ENCODE measurements around the gene REXO4. TPM values are rescaled to one million over a fixed set of nuclear protein-coding genes. Genes with fewer than 3 reads are reported as not detected.

REXO4 gene
- total and polyA plus RNA-seq, 2 of the 13 experiments (the other 11 are each of a cell fraction or from before 2014, with no cell fraction given): 18.5 to 30.4 TPM

- TF ChIP-seq, protein P1, sequence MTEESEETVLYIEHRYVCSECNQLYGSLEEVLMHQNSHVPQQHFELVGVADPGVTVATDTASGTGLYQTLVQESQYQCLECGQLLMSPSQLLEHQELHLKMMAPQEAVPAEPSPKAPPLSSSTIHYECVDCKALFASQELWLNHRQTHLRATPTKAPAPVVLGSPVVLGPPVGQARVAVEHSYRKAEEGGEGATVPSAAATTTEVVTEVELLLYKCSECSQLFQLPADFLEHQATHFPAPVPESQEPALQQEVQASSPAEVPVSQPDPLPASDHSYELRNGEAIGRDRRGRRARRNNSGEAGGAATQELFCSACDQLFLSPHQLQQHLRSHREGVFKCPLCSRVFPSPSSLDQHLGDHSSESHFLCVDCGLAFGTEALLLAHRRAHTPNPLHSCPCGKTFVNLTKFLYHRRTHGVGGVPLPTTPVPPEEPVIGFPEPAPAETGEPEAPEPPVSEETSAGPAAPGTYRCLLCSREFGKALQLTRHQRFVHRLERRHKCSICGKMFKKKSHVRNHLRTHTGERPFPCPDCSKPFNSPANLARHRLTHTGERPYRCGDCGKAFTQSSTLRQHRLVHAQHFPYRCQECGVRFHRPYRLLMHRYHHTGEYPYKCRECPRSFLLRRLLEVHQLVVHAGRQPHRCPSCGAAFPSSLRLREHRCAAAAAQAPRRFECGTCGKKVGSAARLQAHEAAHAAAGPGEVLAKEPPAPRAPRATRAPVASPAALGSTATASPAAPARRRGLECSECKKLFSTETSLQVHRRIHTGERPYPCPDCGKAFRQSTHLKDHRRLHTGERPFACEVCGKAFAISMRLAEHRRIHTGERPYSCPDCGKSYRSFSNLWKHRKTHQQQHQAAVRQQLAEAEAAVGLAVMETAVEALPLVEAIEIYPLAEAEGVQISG (CRISPR knock-in tag; IDR thresholded peaks at IDR 0.05): peak; percentile 98
- TF ChIP-seq, protein P2, sequence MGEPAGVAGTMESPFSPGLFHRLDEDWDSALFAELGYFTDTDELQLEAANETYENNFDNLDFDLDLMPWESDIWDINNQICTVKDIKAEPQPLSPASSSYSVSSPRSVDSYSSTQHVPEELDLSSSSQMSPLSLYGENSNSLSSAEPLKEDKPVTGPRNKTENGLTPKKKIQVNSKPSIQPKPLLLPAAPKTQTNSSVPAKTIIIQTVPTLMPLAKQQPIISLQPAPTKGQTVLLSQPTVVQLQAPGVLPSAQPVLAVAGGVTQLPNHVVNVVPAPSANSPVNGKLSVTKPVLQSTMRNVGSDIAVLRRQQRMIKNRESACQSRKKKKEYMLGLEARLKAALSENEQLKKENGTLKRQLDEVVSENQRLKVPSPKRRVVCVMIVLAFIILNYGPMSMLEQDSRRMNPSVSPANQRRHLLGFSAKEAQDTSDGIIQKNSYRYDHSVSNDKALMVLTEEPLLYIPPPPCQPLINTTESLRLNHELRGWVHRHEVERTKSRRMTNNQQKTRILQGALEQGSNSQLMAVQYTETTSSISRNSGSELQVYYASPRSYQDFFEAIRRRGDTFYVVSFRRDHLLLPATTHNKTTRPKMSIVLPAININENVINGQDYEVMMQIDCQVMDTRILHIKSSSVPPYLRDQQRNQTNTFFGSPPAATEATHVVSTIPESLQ (CRISPR knock-in tag; conservative IDR thresholded peaks at IDR 0.05): no peak
- TF ChIP-seq ZFAT (CRISPR knock-in tag; conservative IDR thresholded peaks at IDR 0.05): no peak; the same call in 1 of the 2 replicates
- no peak for TF ChIP-seq TFE3 (CRISPR knock-in tag; IDR thresholded peaks at IDR 0.05)
- TF ChIP-seq ZNF839 (CRISPR knock-in tag; IDR thresholded peaks at IDR 0.05; ENCODE audit: borderline replicate concordance): no peak
- no peak for TF ChIP-seq GPBP1L1 (CRISPR knock-in tag; IDR thresholded peaks at IDR 0.05)
- TF ChIP-seq NKX3-1 (CRISPR knock-in tag; IDR thresholded peaks at IDR 0.05): no peak
- peak; percentile 68 for TF ChIP-seq PAXIP1 (CRISPR knock-in tag; conservative IDR thresholded peaks at IDR 0.05)
- no peak for TF ChIP-seq SRY (CRISPR knock-in tag; IDR thresholded peaks at IDR 0.05)
- TF ChIP-seq SP5 (CRISPR knock-in tag; IDR thresholded peaks at IDR 0.05; ENCODE audit: borderline replicate concordance, low read depth): 0 out of 2 replicates have a peak, but pooled peaks have one; percentile 9
- TF ChIP-seq CREB1 (IDR thresholded peaks at IDR 0.05): no peak
- TF ChIP-seq CREB1 (CRISPR knock-in tag; IDR thresholded peaks at IDR 0.05): no peak
- no peak for TF ChIP-seq RBM22 (optimal IDR thresholded peaks at IDR 0.05; ENCODE audit: low read length)
- TF ChIP-seq ZNF30 (CRISPR knock-in tag; IDR thresholded peaks at IDR 0.05): no peak
- TF ChIP-seq ZFP91 (CRISPR knock-in tag; IDR thresholded peaks at IDR 0.05; ENCODE audit: borderline replicate concordance): no peak; the same call in 1 of the 2 replicates
- no peak for TF ChIP-seq MEIS2 (CRISPR knock-in tag; IDR thresholded peaks at IDR 0.05)
- no peak for TF ChIP-seq FOSL2 (CRISPR knock-in tag; IDR thresholded peaks at IDR 0.05)
These were observed 42.6 kb downstream of the REXO4 start (continued) for GRCh38 chr9:133375116-133375723.
